Ascending aorta (tissue), 2 donors: Measurements from ENCODE around the gene VSNL1. TPM values are rescaled to one million over a fixed set of nuclear protein-coding genes. Genes with fewer than 3 reads are reported as not detected.

Experiments used
- DNase-seq, 2 donors: peaks; one replicate each; pipeline ENCODE4 v3.0.0-alpha.2; 2019; ENCODE audit warnings: low spot score in 2 of 2
- H3K27ac ChIP-seq, 2 donors: fragments of 200-600 bp; sonication (generic); one replicate each; pipeline ENCODE4 v1.5.1; 2016 to 2017; ENCODE audit warnings: mild to moderate bottlenecking in 1 of 2
- H3K27me3 ChIP-seq: fragments of 200-600 bp; sonication (generic); one replicate; pipeline ENCODE4 v1.5.1; 2017
- H3K36me3 ChIP-seq, 2 donors: fragments of 200-600 bp; sonication (generic); one replicate each; pipeline ENCODE4 v1.5.1; 2016
- H3K4me1 ChIP-seq, 2 donors: fragments of 200-600 bp; sonication (generic); one replicate each; pipeline ENCODE4 v1.5.1; 2016 to 2017; ENCODE audit warnings: mild to moderate bottlenecking in 1 of 2
- H3K4me3 ChIP-seq, 2 donors: fragments of 200-600 bp; sonication (generic); one replicate each; pipeline ENCODE4 v1.5.1; 2016 to 2017; ENCODE audit warnings: mild to moderate bottlenecking in 1 of 2
- H3K9me3 ChIP-seq, 2 donors: fragments of 200-600 bp; sonication (generic); one replicate each; pipeline ENCODE4 v1.5.1; 2016
- CTCF ChIP-seq, 3 experiments: fragments of 200-600 bp in 2 of 3; fragments of 450-650 bp in 1 of 3; sonication (generic) in 2 of 3; IDR thresholded peaks; one replicate each; pipeline ENCODE4 v1.5.1; 2016 to 2019; ENCODE audit warnings: antibody characterized with exemption in 3 of 3, mild to moderate bottlenecking in 1 of 3, moderate library complexity in 1 of 3
- intact Hi-C: fragments of 100-400 bp; cut with DNase I; formaldehyde crosslinking; loops from one replicate; pipeline ENCODE4 v1.15.1; 2023
- total RNA-seq: library from RNA; depleted of rRNA; stranded (reverse); fragments of >200 nt; gene quantifications from one replicate; pipeline ENCODE4 v1.1.0, GENCODE V29; 2016

VSNL1 gene
- total RNA-seq, 1 donor from 2014 or later: not detected

- Histone ChIP-seq H3K36me3 (no peaks in the 10 kb centered on the region), H3K9me3 (no peaks in the 10 kb centered on the region), H3K4me1 (no peaks in the 10 kb centered on the region), H3K27me3 (no peaks in the 10 kb centered on the region), H3K4me3 (no peak overlapping the region), H3K27ac (no peak overlapping the region)
- TF ChIP-seq CTCF (IDR thresholded peaks at IDR 0.05): no peak
- intact Hi-C loops: no loop called here
- DNase-seq: no peak
Observed at GRCh38 chr2:17584689-17585088, 44.2 kb downstream of the VSNL1 start.

GRCh38 chr2:17587469-17587868 lies 47.0 kb downstream of the VSNL1 start:
- Histone ChIP-seq H3K36me3 (no peaks in the 10 kb centered on the region), H3K4me1 (no peaks in the 10 kb centered on the region), H3K9me3 (no peaks in the 10 kb centered on the region), H3K27ac (no peak overlapping the region), H3K27me3 (no peaks in the 10 kb centered on the region), H3K4me3 (no peak overlapping the region)
- intact Hi-C loops: no loop called here
- DNase-seq: no peak
- TF ChIP-seq CTCF (IDR thresholded peaks at IDR 0.05): no peak

GRCh38 chr2:17588031-17588430 lies 47.5 kb downstream of the VSNL1 start:
- DNase-seq: no peak
- no peaks in the 10 kb centered on the region for H3K36me3 ChIP-seq
- H3K9me3 ChIP-seq: no peaks in the 10 kb centered on the region
- H3K4me3 ChIP-seq: no peak overlapping the region
- H3K4me1 ChIP-seq: no peaks in the 10 kb centered on the region
- TF ChIP-seq CTCF (IDR thresholded peaks at IDR 0.05): no peak
- no peaks in the 10 kb centered on the region for H3K27me3 ChIP-seq
- intact Hi-C loops: no loop called here
- H3K27ac ChIP-seq: no peak overlapping the region

- Histone ChIP-seq H3K27ac (no peak overlapping the region), H3K4me3 (no peak overlapping the region), H3K27me3 (no peaks in the 10 kb centered on the region), H3K4me1 (peaks cover 0 to 5% of the 10 kb centered on the region in 2 donors), H3K9me3 (no peaks in the 10 kb centered on the region), H3K36me3 (no peaks in the 10 kb centered on the region)
- intact Hi-C loops: no loop called here
- DNase-seq: no peak
- TF ChIP-seq CTCF (IDR thresholded peaks at IDR 0.05): no peak
Observed at GRCh38 chr2:17589406-17590035, 49.0 kb downstream of the VSNL1 start.

GRCh38 chr2:17590342-17590911 lies 49.9 kb downstream of the VSNL1 start:
- no peak for DNase-seq
- Histone ChIP-seq H3K27ac (no peak overlapping the region), H3K4me1 (peaks cover 0 to 6% of the 10 kb centered on the region in 2 donors), H3K27me3 (no peaks in the 10 kb centered on the region), H3K9me3 (no peaks in the 10 kb centered on the region), H3K36me3 (no peaks in the 10 kb centered on the region), H3K4me3 (no peak overlapping the region)
- intact Hi-C loops: no loop called here
- no peak for TF ChIP-seq CTCF (IDR thresholded peaks at IDR 0.05)
